Measurements from ENCODE around the gene ABCB4.

- no peak for TF ChIP-seq CTCF (optimal IDR thresholded peaks at IDR 0.05 in 1 of 3, IDR thresholded peaks at IDR 0.05 in 1 of 3, conservative IDR thresholded peaks at IDR 0.05 in 1 of 3; ENCODE audit: extremely low read depth in 1 of 3, insufficient read depth in 2 of 3, low read length in 3 of 3)
- no peak for TF ChIP-seq EZH2 (IDR thresholded peaks at IDR 0.05; ENCODE audit: low read length)
These were observed 24.0 kb upstream of the ABCB4 start for GRCh38 chr7:87499494-87499893.

Measured in keratinocyte (primary cell).